Measurements from ENCODE around the gene PTPRR.

Gene PTPRR

DNA sequence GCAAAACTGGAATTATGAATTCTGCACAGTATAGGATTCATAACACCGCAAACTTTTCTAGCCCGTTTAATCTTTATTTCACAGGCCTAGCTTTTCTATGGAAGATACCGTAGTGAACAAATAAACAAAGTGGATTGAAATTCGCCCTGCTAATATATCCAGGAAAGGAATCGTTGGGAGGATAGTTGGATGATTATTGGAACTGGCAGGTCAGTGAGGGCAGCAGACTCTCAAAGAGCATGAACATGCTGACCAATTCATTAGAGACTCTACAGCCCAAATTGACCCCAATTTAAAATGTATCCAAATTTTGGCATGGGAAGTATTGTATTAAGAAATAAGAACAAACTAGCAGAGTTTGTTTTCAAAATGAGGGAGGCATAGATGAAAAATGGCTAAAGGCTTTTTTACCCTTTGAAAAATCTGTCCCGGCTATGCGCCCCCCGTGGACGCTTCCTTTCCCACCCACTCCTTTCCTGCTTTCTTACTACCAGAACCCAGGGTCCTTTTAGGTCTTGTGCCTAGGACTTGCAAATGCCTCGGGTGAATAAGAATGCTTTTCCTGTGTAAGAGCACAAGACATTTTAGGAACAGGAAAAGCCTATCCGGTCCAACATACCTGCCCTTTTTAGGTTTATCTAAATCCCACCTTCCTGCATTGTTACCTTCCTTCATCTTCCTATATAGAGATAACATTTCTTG lies 198.7 kb downstream of the PTPRR start:
- TF ChIP-seq CTCF (IDR thresholded peaks at IDR 0.05), result no peak
- Histone ChIP-seq H3K36me3 (no peaks in the 10 kb centered on the region), H3K27ac (no peak overlapping the region), H3K9me3 (no peaks in the 10 kb centered on the region), H3K27me3 (peaks cover 63% of the 10 kb centered on the region), H3K4me3 (ENCODE audit: low read depth in 1 of 2, low read length in 1 of 2) (no peak overlapping the region), H3K4me1 (ENCODE audit: control insufficient read depth in 1 of 2, insufficient read depth in 1 of 2, low read depth in 1 of 2, low read length in 1 of 2) (no peaks in the 10 kb centered on the region)

GRCh38 chr12:70721216-70721615 lies 199.3 kb downstream of the PTPRR start:
- Histone ChIP-seq H3K4me1 (ENCODE audit: control insufficient read depth in 1 of 2, insufficient read depth in 1 of 2, low read depth in 1 of 2, low read length in 1 of 2) (no peaks in the 10 kb centered on the region), H3K36me3 (no peaks in the 10 kb centered on the region), H3K27me3 (peaks cover 69% of the 10 kb centered on the region), H3K9me3 (no peaks in the 10 kb centered on the region), H3K27ac (no peak overlapping the region), H3K4me3 (ENCODE audit: low read depth in 1 of 2, low read length in 1 of 2) (no peak overlapping the region)
- TF ChIP-seq CTCF (IDR thresholded peaks at IDR 0.05), result no peak

DNA sequence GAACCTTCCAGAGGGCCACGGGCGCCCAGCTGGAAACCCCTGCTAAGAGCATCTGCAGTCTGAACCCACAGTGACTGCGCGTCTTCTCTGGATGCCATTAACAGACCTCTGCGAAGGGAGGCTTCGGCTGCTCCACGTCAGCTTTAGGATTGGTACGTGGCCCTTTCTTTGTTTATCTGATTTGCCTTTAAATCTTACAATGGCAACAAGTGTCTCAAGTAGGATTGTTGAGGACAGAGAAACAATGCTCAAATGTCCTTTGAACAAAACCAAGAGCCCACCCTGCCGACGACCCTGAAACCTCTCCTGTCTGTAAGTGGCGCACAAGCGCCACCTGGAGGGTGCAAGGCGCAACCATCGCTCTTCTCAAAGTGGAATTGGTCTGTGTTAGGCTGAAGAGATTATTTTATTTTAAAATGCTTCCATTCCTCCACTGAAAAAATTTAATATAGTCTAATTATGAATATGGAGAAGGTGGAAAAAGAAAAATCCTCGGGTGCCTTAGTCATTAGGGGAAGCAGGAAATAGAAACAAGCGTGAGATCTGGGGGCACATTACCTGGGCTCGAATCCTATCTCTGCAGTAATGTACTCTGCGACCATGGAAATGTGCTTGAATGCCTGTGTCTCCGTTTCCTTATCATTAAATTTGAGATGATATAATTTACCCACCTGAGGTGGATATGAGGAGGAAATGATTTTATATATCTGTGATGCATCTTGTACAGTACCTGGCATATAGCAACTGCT lies 200.7 kb downstream of the PTPRR start:
- Histone ChIP-seq H3K36me3 (no peaks in the 10 kb centered on the region), H3K9me3 (no peaks in the 10 kb centered on the region), H3K4me3 (ENCODE audit: low read depth in 1 of 2, low read length in 1 of 2) (no peak overlapping the region), H3K4me1 (ENCODE audit: control insufficient read depth in 1 of 2, insufficient read depth in 1 of 2, low read depth in 1 of 2, low read length in 1 of 2) (no peaks in the 10 kb centered on the region), H3K27ac (no peak overlapping the region), H3K27me3 (peaks cover 69% of the 10 kb centered on the region)
- TF ChIP-seq CTCF (IDR thresholded peaks at IDR 0.05), result peak; percentile 36

GRCh38 chr12:70719071-70719470 lies 201.5 kb downstream of the PTPRR start:
- Histone ChIP-seq H3K27ac (no peak overlapping the region), H3K4me3 (ENCODE audit: low read depth in 1 of 2, low read length in 1 of 2) (no peak overlapping the region), H3K9me3 (no peaks in the 10 kb centered on the region), H3K36me3 (no peaks in the 10 kb centered on the region), H3K27me3 (peaks cover 68% of the 10 kb centered on the region), H3K4me1 (ENCODE audit: control insufficient read depth in 1 of 2, insufficient read depth in 1 of 2, low read depth in 1 of 2, low read length in 1 of 2) (no peaks in the 10 kb centered on the region)
- no peak for TF ChIP-seq CTCF (IDR thresholded peaks at IDR 0.05)

- no peak overlapping the region for H3K4me3 ChIP-seq (ENCODE audit: low read depth in 1 of 2, low read length in 1 of 2)
- no peak overlapping the region for H3K27ac ChIP-seq
- H3K27me3 ChIP-seq, result peaks cover 6% of the 10 kb centered on the region
- H3K9me3 ChIP-seq, result no peaks in the 10 kb centered on the region
- TF ChIP-seq CTCF (IDR thresholded peaks at IDR 0.05), result no peak
- H3K4me1 ChIP-seq (ENCODE audit: control insufficient read depth in 1 of 2, insufficient read depth in 1 of 2, low read depth in 1 of 2, low read length in 1 of 2), result no peaks in the 10 kb centered on the region
- H3K36me3 ChIP-seq, result no peaks in the 10 kb centered on the region
These were observed 208.7 kb downstream of the PTPRR start for GRCh38 chr12:70711831-70712230.
